RWPE2 (cell line): Measurements from ENCODE around the gene CEACAM8.
"Not testable (repeated sequence)": the region's sequence is repeated elsewhere in the genome, so short reads cannot be mapped to it uniquely, and the experiment has no call there.

ENCODE experiments used
- ATAC-seq: fragments of 200-7000 bp; cut with Tn5 transposase; 3 replicates; pipeline ENCODE4 v1.9.1; 2021; ENCODE audit warnings: low read depth
- DNase-seq: peaks from one replicate; pipeline ENCODE4 v3.0.0-alpha.2; 2020; ENCODE audit warnings: low spot score
- H3K27ac ChIP-seq: fragments of 450-650 bp; 2 replicates; pipeline ENCODE4 v1.5.1; 2017; ENCODE audit warnings: mild to moderate bottlenecking; ENCODE audit not compliant: poor library complexity, severe bottlenecking
- H3K27me3 ChIP-seq: fragments of 250-450 bp; sonication (Bioruptor Pico); 2 replicates; pipeline ENCODE4 v1.5.1; 2021; ENCODE audit warnings: mild to moderate bottlenecking, moderate library complexity; ENCODE audit not compliant: insufficient read depth, poor library complexity, severe bottlenecking
- H3K36me3 ChIP-seq: fragments of 250-450 bp; sonication (Bioruptor Pico); 2 replicates; pipeline ENCODE4 v1.5.1; 2020; ENCODE audit warnings: low read depth, mild to moderate bottlenecking, moderate library complexity
- H3K4me1 ChIP-seq: fragments of 250-450 bp; sonication (Bioruptor Pico); 2 replicates; pipeline ENCODE4 v1.5.1; 2021; ENCODE audit warnings: mild to moderate bottlenecking, moderate library complexity; ENCODE audit not compliant: insufficient read depth, poor library complexity, severe bottlenecking
- H3K4me3 ChIP-seq: fragments of 250-450 bp; sonication (Bioruptor Pico); 2 replicates; pipeline ENCODE4 v1.5.1; 2021; ENCODE audit warnings: mild to moderate bottlenecking, moderate library complexity; ENCODE audit not compliant: severe bottlenecking
- H3K9me3 ChIP-seq: fragments of 250-450 bp; sonication (Bioruptor Pico); 2 replicates; pipeline ENCODE4 v1.5.1; 2021; ENCODE audit warnings: mild to moderate bottlenecking, moderate library complexity; ENCODE audit not compliant: severe bottlenecking
- CTCF ChIP-seq: fragments of 450-650 bp; IDR thresholded peaks from one replicate; pipeline ENCODE4 v1.5.1; 2017; ENCODE audit warnings: mild to moderate bottlenecking, moderate library complexity; ENCODE audit not compliant: poor library complexity, severe bottlenecking

The CEACAM8 gene

GRCh38 chr19:42561512-42561911, 33.2 kb downstream of the CEACAM8 start:
- Histone ChIP-seq H3K27ac (no peak overlapping the region), H3K27me3 (no peaks in the 10 kb centered on the region), H3K36me3 (no peaks in the 10 kb centered on the region), H3K4me1 (peaks cover 3% of the 10 kb centered on the region), H3K4me3 (no peak overlapping the region), H3K9me3 (no peaks in the 10 kb centered on the region)
- no peak for TF ChIP-seq CTCF
- no peak for DNase-seq
- no peak for ATAC-seq

GRCh38 chr19:42560731-42561130, 34.0 kb downstream of the CEACAM8 start:
- TF ChIP-seq CTCF: no peak
- Histone ChIP-seq H3K9me3 (no peaks in the 10 kb centered on the region), H3K27me3 (no peaks in the 10 kb centered on the region), H3K4me3 (no peak overlapping the region), H3K4me1 (peaks cover 3% of the 10 kb centered on the region), H3K36me3 (no peaks in the 10 kb centered on the region), H3K27ac (no peak overlapping the region)
- ATAC-seq (no peak), DNase-seq (no peak)

DNA sequence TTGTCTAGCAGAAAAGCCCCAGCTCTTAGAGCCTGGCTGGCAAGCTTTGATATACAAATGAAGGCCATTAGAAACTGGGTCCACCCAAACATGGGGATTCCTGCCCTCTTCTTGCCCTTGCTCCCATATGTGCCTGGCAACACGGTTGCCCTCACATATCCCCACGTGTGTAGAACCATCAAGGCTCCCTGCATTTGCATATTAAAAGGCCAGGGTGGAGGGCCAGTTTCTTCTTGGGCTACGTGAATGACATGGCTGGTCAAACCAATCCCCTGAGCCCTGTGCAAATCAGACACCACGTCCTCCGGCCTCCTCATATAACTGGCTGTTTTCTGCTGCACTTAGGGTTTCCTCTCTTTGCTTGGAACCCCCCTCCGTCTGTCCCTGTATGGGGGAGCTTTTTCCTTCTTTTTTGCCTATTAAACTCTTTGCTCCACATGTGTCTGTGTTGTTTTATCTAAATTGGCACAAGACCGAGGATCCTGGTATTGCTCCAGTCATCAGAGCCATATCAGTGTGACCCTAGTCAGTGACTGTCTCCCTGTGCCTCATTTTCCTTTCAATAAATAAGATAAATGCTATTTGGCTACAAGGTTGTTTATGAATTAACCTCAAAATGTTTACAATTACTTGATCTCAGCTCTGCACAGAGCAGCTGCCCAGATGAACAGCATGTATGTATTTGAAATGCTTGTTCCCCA, 36.1 kb downstream of the CEACAM8 start:
- no peak for TF ChIP-seq CTCF

DNA sequence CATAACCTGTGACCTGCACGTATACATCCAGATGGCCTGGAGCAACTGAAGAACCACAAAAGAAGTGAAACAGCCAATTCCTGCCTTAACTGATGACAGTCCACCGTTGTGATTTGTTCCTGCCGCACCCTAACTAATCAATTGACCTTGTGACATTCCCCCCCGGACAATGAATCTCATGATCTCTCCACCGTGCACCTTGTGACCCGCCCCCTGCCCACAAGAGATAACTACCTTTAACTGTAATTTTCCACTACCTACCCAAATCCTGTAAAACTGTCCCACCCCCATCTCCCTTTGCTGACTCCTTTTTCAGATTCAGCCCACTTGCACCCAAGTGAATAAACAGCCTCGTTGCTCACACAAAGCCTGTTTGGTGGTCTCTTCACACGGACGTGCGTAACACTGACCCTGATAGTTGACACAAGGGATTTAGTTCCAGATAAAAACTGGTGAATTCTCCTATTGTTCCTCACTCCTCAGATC, 37.3 kb downstream of the CEACAM8 start:
- H3K4me1 ChIP-seq, H3K27me3 ChIP-seq, H3K36me3 ChIP-seq, H3K9me3 ChIP-seq, DNase-seq, H3K4me3 ChIP-seq, H3K27ac ChIP-seq, ATAC-seq: not testable (repeated sequence)

More for the DNA sequence above, 36.1 kb downstream of the CEACAM8 start:
- DNase-seq (no peak), ATAC-seq (no peak)
- peaks cover 3% of the 10 kb centered on the region for H3K4me1 ChIP-seq
- no peak overlapping the region for H3K4me3 ChIP-seq
- H3K27ac ChIP-seq: no peak overlapping the region
- H3K36me3 ChIP-seq: no peaks in the 10 kb centered on the region
- H3K27me3 ChIP-seq: no peaks in the 10 kb centered on the region
- no peaks in the 10 kb centered on the region for H3K9me3 ChIP-seq

DNA sequence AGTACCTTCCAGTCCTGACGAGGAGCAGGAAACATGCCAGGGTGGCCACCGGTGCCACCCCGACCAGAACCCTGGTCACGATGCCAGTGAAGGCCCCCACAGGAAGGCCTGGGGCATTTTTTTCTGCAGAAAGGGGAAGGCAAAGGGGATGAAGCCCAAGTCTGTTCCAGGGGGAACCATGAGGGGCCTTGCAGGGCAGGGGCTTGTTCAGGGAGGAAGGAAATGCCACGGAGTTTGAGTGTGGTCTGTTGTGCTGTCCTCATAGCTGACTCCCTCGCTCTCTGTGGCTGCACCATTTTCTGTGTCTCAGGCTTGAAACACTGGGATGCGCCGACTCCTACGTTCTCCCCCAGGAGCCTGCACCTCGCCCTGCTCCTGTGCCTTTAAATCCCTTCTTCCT, 38.9 kb downstream of the CEACAM8 start:
- Histone ChIP-seq H3K4me3 (no peak overlapping the region), H3K36me3 (no peaks in the 10 kb centered on the region), H3K4me1 (peaks cover 3% of the 10 kb centered on the region)

More for the DNA sequence above, 38.9 kb downstream of the CEACAM8 start:
- no peaks in the 10 kb centered on the region for H3K27me3 ChIP-seq
- H3K9me3 ChIP-seq: no peaks in the 10 kb centered on the region
- no peak for ATAC-seq
- no peak overlapping the region for H3K27ac ChIP-seq
- TF ChIP-seq CTCF: no peak
- DNase-seq: no peak
